A549 (cell line): ENCODE data around the gene P2RY8. TPM values are rescaled to one million over a fixed set of nuclear protein-coding genes. Genes with fewer than 3 reads are reported as not detected.

Source experiments
- ATAC-seq, 2 experiments: fragments of 200-7000 bp in 1 of 2; fragments of >200 bp in 1 of 2; cut with Nextera tagmentation in 1 of 2; cut with Tn5 transposase in 1 of 2; 3 replicates each; pipeline versions ENCODE4 v1.8.0 to v1.9.1; 2018 to 2020; ENCODE audit warnings: mild to moderate bottlenecking in 1 of 2, moderate library complexity in 1 of 2
- CTCF ChIA-PET: fragments of 300-600 bp; sonication (Branson Sonifier 250); formaldehyde crosslinking; extraction: SDS; loops from one replicate; lab custom pipeline; 2021; ENCODE audit warnings: antibody characterized with exemption, inconsistent platforms; lab: Yijun Ruan, JAX
- POLR2A ChIA-PET: fragments of 350-600 bp; formaldehyde crosslinking; extraction: SDS; loops from one replicate; lab custom pipeline; 2021; ENCODE audit warnings: antibody characterized with exemption, inconsistent platforms; lab: Yijun Ruan, JAX
- DNase-seq, 2 experiments: peaks; one replicate each; pipeline versions ENCODE4 v3.0.0 to v3.0.0-alpha.2; 2011 to 2016; ENCODE audit warnings: low read depth in 1 of 2, low spot score in 1 of 2
- FAIRE-seq: peaks from 2 replicates; lab custom pipeline; 2011; peaks lifted over from hg19 to GRCh38; lab: Jason Lieb, UNC
- H3K27ac ChIP-seq, 2 experiments: fragments of >200 bp; sonication (Bioruptor Twin); formaldehyde crosslinking; 3 replicates each; pipeline ENCODE4 v1.5.1; 2016 to 2017
- H3K4me1 ChIP-seq: fragments of >200 bp; sonication (Bioruptor Twin); formaldehyde crosslinking; 3 replicates; pipeline ENCODE4 v1.6.1; 2016
- H3K4me2 ChIP-seq: fragments of >200 bp; sonication (Bioruptor Twin); formaldehyde crosslinking; 3 replicates; pipeline ENCODE4 v1.6.1; 2016
- H3K4me3 ChIP-seq: fragments of >200 bp; sonication (Bioruptor Twin); formaldehyde crosslinking; 3 replicates; pipeline ENCODE4 v1.5.1; 2016
- H3K9me3 ChIP-seq: fragments of >200 bp; sonication (Bioruptor Twin); formaldehyde crosslinking; 3 replicates; pipeline ENCODE4 v1.6.1; 2016
- BHLHE40 ChIP-seq: IDR thresholded peaks from 2 replicates; pipeline ENCODE4 v1.6.1; 2012; ENCODE audit warnings: low read depth, low read length, inconsistent platforms
- CEBPB ChIP-seq, 2 experiments: fragments of >200 bp in 1 of 2; sonication (Bioruptor Twin) in 1 of 2; formaldehyde crosslinking in 1 of 2; IDR thresholded peaks; 2 replicates each; pipeline ENCODE4 v1.6.1; 2012 to 2016
- E2F6 ChIP-seq: IDR thresholded peaks from 2 replicates; pipeline ENCODE4 v1.6.1; 2012; ENCODE audit warnings: low read depth, borderline replicate concordance
- EHF ChIP-seq: fragments of 250-450 bp; sonication (Bioruptor Pico); IDR thresholded peaks from 2 replicates; pipeline ENCODE4 v1.5.0; 2020; ENCODE audit warnings: mild to moderate bottlenecking
- ESRRA ChIP-seq: fragments of 150-350 bp; IDR thresholded peaks from 2 replicates; pipeline ENCODE4 v1.6.1; 2014; ENCODE audit warnings: mild to moderate bottlenecking, low read length, borderline replicate concordance
- FOXS1 ChIP-seq: fragments of 250-450 bp; sonication (Bioruptor Pico); IDR thresholded peaks from 2 replicates; pipeline ENCODE4 v1.5.0; 2020; ENCODE audit warnings: mild to moderate bottlenecking, moderate library complexity
- HDAC2 ChIP-seq: fragments of 200-600 bp; sonication (generic); IDR thresholded peaks from 2 replicates; pipeline ENCODE4 v1.6.1; 2016
- HES2 ChIP-seq: fragments of >200 bp; sonication (Bioruptor Twin); formaldehyde crosslinking; IDR thresholded peaks from 2 replicates; pipeline ENCODE4 v1.6.1; 2016
- HMGXB4 ChIP-seq: fragments of 250-450 bp; sonication (Bioruptor Pico); IDR thresholded peaks from 2 replicates; pipeline ENCODE4 v1.5.0; 2021; ENCODE audit warnings: mild to moderate bottlenecking, moderate library complexity, borderline replicate concordance
- JUN ChIP-seq, 2 experiments: fragments of >200 bp; sonication (Bioruptor Twin); formaldehyde crosslinking; IDR thresholded peaks; 2 replicates in 1 of 2; 3 replicates in 1 of 2; pipeline ENCODE4 v1.6.1; 2016 to 2017
- JUNB ChIP-seq: fragments of >200 bp; sonication (Bioruptor Twin); formaldehyde crosslinking; IDR thresholded peaks from 2 replicates; pipeline ENCODE4 v1.6.1; 2016
- MAX ChIP-seq: IDR thresholded peaks from 2 replicates; pipeline ENCODE4 v1.6.1; 2012
- MAZ ChIP-seq: fragments of 150-350 bp; IDR thresholded peaks from 2 replicates; pipeline ENCODE4 v1.6.1; 2014; ENCODE audit warnings: antibody characterized with exemption, low read depth, low read length, borderline replicate concordance
- NFE2L2 ChIP-seq: fragments of 150-350 bp; conservative IDR thresholded peaks from 2 replicates; pipeline ENCODE4 v1.6.1; 2014; ENCODE audit warnings: low read length
- POLR2A ChIP-seq: IDR thresholded peaks from 2 replicates; pipeline ENCODE4 v1.6.1; 2012; ENCODE audit warnings: mild to moderate bottlenecking, low read length
- POLR2AphosphoS2 ChIP-seq: conservative IDR thresholded peaks from 2 replicates; pipeline ENCODE4 v1.6.1; 2012; ENCODE audit warnings: low read length, improper control_type of control experiment, inconsistent platforms
- RARB ChIP-seq: fragments of 250-450 bp; sonication (Bioruptor Pico); IDR thresholded peaks from 2 replicates; pipeline ENCODE4 v1.8.0; 2021; ENCODE audit warnings: mild to moderate bottlenecking, moderate library complexity
- TFCP2L1 ChIP-seq: fragments of 250-450 bp; sonication (Bioruptor Pico); IDR thresholded peaks from 2 replicates; pipeline ENCODE4 v1.5.0; 2021; ENCODE audit warnings: mild to moderate bottlenecking
- USF2 ChIP-seq: fragments of 450-650 bp; IDR thresholded peaks from 2 replicates; pipeline ENCODE4 v1.6.1; 2014; ENCODE audit warnings: antibody characterized with exemption
- ZC3H11A ChIP-seq: fragments of 450-650 bp; IDR thresholded peaks from 2 replicates; pipeline ENCODE4 v1.6.1; 2014; ENCODE audit warnings: antibody characterized with exemption, mild to moderate bottlenecking
- WGBS: methylation state at CpG from one replicate; pipeline ENCODE4 v1.1.6; 2017; ENCODE audit errors: missing lambda C conversion rate; 5-methylcytosine and 5-hydroxymethylcytosine counted together
- polyA plus RNA-seq, 4 experiments: library from polyadenylated mRNA; depleted of rRNA in 3 of 4; stranded (reverse); fragments of >200 nt; fragmentation: RNase III in 1 of 4; extraction: RNeasy Plus Mini Kit Qiagen cat#74134 plus additional on column Dnase treatment in 1 of 4; gene quantifications; 2 replicates in 3 of 4; 3 replicates in 1 of 4; pipeline ENCODE4 v1.2.3, GENCODE V29; 2011 to 2017
- TF ChIP-seq, protein P1 (sequence below): IDR thresholded peaks from 2 replicates; pipeline ENCODE4 v1.6.1; 2012

The P2RY8 gene
- polyA plus RNA-seq, 2 of the 4 experiments (the other 2 are of a cell fraction) = not detected

DNA sequence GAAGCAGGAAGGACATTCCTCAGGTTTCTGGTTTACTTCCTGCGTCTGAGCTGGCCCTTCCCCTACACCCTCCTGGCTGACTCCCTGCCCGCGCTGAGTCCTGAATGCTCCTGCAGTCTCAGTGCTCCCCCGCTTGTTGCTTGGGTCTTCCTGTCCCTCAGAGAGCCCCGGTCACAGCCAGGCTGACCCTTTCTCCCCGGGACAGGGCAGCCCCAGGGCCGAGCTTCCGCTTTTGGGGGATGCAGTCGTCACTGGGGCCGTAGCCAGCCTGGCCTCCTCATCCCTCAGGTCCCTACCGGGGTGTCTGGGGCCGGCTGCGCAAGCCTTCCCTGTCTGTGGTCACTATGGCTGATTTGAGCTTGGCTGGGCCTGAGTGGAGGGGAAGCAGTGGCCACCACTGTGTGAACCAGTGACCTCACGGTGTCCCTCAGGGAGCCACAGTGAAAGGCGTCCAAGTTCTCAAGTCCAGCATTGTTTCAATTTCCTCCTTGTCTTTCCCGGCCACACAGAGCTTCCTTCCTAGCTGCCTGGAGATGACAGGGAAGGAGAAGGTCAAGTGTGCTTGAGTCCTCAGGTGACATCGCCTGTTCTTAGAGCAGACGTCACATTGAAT, 50.1 kb downstream of the P2RY8 start (continued):
- TF ChIP-seq, protein P1, sequence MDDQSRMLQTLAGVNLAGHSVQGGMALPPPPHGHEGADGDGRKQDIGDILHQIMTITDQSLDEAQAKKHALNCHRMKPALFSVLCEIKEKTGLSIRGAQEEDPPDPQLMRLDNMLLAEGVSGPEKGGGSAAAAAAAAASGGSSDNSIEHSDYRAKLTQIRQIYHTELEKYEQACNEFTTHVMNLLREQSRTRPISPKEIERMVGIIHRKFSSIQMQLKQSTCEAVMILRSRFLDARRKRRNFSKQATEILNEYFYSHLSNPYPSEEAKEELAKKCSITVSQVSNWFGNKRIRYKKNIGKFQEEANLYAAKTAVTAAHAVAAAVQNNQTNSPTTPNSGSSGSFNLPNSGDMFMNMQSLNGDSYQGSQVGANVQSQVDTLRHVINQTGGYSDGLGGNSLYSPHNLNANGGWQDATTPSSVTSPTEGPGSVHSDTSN = no peak

DNA sequence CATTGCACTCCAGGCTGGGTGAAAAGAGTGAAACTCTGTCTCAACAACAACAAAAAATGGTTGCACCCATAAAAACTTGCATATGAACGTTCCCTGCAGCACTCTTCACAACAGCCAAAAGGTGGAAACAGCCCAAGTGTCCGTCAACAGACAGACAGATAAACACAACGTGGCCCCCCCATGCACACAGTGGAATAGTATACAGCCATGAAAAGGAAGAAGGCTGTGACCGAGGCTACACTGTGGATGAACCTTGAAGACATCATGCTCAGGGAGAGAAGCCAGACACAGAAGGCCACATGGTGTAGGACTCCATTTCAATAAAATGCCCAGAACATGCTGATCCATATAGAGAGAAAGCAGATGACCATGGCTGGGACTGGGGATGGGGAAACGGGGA, 50.8 kb downstream of the P2RY8 start:
- H3K4me1 ChIP-seq = peaks cover 10% of the 10 kb centered on the region; the same call in 2 of the 3 replicates
- no peak for FAIRE-seq

DNA sequence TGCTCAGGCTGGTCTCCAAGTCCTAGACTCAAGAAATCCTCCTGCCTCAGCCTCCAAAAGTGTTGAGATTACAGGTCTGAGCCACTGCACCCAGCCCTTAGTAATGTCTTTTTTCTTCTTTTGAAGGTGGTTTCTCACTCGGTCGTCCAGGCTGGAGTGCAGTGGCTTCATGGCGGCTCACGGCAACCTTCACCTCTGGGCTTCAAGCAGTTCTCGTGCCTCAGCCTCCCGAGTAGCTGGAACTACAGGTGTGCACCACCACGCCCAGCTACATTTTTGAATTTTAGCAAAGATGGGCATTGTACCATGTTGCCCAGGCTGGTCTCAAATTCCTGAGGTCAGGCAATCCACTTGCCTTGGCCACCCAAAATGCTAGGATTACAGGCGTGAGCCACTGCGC, 52.0 kb downstream of the P2RY8 start:
- Histone ChIP-seq H3K4me3 (no peak overlapping the region), H3K27ac (no peak overlapping the region), H3K9me3 (peaks cover 11% of the 10 kb centered on the region), H3K4me2 (no peak overlapping the region), H3K4me1 (peaks cover 14% of the 10 kb centered on the region; the same call in 2 of the 3 replicates)
- no peak for DNase-seq
- ChIA-PET POLR2A (no interaction called here), CTCF (no interaction called here)
- TF ChIP-seq RARB (CRISPR knock-in tag) = no peak
- 91% methylated on average over 9 of the region's 9 CpGs for WGBS
- FAIRE-seq = no peak
- ATAC-seq = no peak

More for the DNA sequence above, 50.8 kb downstream of the P2RY8 start:
- no peak for TF ChIP-seq NFE2L2
- TF ChIP-seq HES2 = no peak
- TF ChIP-seq POLR2AphosphoS2 = no peak
- no peak for TF ChIP-seq HDAC2
- POLR2A ChIA-PET = no interaction called here
- H3K4me3 ChIP-seq = no peak overlapping the region
- 23% methylated on average over 5 of the region's 5 CpGs for whole genome bisulfite sequencing
- no peak for DNase-seq
- CTCF ChIA-PET = no interaction called here
- H3K27ac ChIP-seq = no peak overlapping the region
- no peak overlapping the region for H3K4me2 ChIP-seq
- ATAC-seq = no peak
- H3K9me3 ChIP-seq = peaks cover 11% of the 10 kb centered on the region

DNA sequence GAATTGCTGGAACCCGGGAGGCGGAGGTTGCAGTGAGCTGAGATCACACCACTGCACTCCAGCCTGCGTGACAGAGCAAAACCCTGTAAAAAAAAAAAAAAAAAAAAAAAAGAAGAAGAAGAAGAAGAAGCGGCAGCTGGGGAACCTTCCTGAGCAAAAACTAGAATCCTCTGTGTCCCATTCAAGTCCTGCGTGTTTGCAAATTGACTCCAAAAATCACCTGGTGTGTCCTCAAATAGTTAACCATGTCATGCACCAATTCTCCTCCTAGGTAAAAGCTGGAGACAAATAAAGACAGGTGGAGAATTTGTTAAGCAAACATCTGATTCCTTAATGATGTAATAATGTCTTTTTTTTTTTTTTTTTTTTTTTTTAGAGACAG, 52.4 kb downstream of the P2RY8 start:
- no peak for DNase-seq
- no peak overlapping the region for H3K4me3 ChIP-seq
- no peak for TF ChIP-seq ZC3H11A
- no peak for TF ChIP-seq HES2
- no peak for TF ChIP-seq ESRRA
- H3K4me1 ChIP-seq = peaks cover 16% of the 10 kb centered on the region; the same call in 2 of the 3 replicates
- no peak overlapping the region for H3K4me2 ChIP-seq
- no peak for FAIRE-seq
- H3K9me3 ChIP-seq = peaks cover 11% of the 10 kb centered on the region
- no peak for ATAC-seq
- no peak overlapping the region for H3K27ac ChIP-seq
- 80% methylated on average over 5 of the region's 5 CpGs for WGBS
- CTCF ChIA-PET = no interaction called here
- POLR2A ChIA-PET = no interaction called here

DNA sequence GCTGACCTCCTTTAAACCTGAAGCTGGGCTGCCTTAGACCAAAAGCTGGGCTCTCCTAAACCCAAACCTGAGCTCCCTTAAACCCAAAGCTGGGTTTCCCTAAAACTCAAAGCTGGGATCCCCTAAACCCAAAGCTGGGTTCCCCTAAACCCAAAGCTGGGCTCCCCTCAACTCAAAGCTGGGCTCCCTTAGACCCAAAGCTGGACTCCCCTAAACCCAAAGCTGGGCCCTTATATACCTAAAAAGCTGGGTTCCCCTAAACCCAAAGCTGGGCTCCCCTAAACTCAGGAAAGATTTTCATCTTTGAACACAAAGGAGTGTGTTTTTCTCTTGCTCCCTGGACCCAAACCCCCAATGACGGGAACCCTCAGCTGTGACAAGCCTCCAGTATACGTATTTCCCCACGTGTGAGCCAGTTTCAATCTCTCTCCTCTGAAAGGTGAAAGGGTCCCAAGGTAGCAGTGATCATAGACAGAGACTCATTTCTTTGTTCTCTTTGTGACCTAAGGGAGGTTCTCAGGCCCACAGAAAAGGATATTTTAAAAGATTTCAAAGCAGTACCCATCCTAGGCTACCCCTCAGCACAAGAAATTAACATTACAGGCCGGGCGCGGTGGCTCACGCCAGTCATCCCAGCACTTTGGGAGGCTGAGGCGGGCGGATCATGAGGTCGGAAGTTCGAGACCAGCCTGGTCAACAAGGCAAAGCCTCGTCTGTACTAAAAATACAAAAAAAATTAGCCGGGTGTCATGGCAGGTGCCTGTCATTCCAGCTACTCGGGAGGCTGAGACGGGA, 52.9 kb downstream of the P2RY8 start:
- Histone ChIP-seq H3K4me3 (no peak overlapping the region), H3K4me1 (peaks cover 16% of the 10 kb centered on the region; the same call in 2 of the 3 replicates), H3K27ac (peak overlapping the region; percentile 2 to 42; a peak in 4 of 6 replicates), H3K4me2 (no peak overlapping the region), H3K9me3 (peaks cover 7% of the 10 kb centered on the region)
- POLR2A ChIA-PET = no interaction called here
- CTCF ChIA-PET = no interaction called here
- ATAC-seq (no peak), DNase-seq (no peak), FAIRE-seq (no peak)
- WGBS = 85% methylated on average over 15 of the region's 15 CpGs
- TF ChIP-seq MAZ = no peak
- TF ChIP-seq POLR2A = no peak
- no peak for TF ChIP-seq JUNB
- TF ChIP-seq MAX = no peak
- no peak for TF ChIP-seq EHF (CRISPR knock-in tag)
- no peak for TF ChIP-seq JUN (IDR thresholded peaks at IDR 0.05)
- TF ChIP-seq, protein P1 = no peak
- TF ChIP-seq HMGXB4 (CRISPR knock-in tag) = no peak
- no peak for TF ChIP-seq USF2
- no peak for TF ChIP-seq FOXS1 (CRISPR knock-in tag)
- no peak for TF ChIP-seq CEBPB (IDR thresholded peaks at IDR 0.05)
- TF ChIP-seq E2F6 = no peak
- TF ChIP-seq ZC3H11A = no peak
- TF ChIP-seq BHLHE40 = no peak
- TF ChIP-seq TFCP2L1 (CRISPR knock-in tag) = no peak
